ENCODE data around the gene FSD2. TPM values are rescaled to one million over a fixed set of nuclear protein-coding genes. Genes with fewer than 3 reads are reported as not detected.
A peak's percentile ranks its signal among the peaks of the same experiment; 100 is the strongest.

The FSD2 gene
- total RNA-seq, 6 donors from 2014 or later = 0.86 TPM; not detected in 5

GRCh38 chr15:82820128-82820527 lies 14.3 kb upstream of the FSD2 start:
- peaks cover 56 to 92% (median 72%) of the 10 kb centered on the region in 4 donors for H3K36me3 ChIP-seq
- H3K4me3 ChIP-seq = no peak overlapping the region
- H3K4me1 ChIP-seq = peaks cover 0 to 4% (median 2%) of the 10 kb centered on the region in 4 donors
- no peaks in the 10 kb centered on the region for H3K27me3 ChIP-seq
- H3K27ac ChIP-seq = no peak overlapping the region
- H3K9me3 ChIP-seq = no peaks in the 10 kb centered on the region
- TF ChIP-seq POLR2A (IDR thresholded peaks at IDR 0.05) = no peak
- TF ChIP-seq CTCF (IDR thresholded peaks at IDR 0.05) = no peak
- TF ChIP-seq POLR2AphosphoS5 (IDR thresholded peaks at IDR 0.05) = no peak
- no peak for TF ChIP-seq EP300 (IDR thresholded peaks at IDR 0.05)
- DNase-seq (no peak), ATAC-seq (ENCODE audit: low FRiP score in 2 of 2) (no peak)

- Histone ChIP-seq H3K4me1 (peaks cover 13 to 35% (median 26%) of the 10 kb centered on the region in 4 donors), H3K36me3 (peaks cover 19 to 49% (median 41%) of the 10 kb centered on the region in 4 donors), H3K9me3 (no peaks in the 10 kb centered on the region), H3K27ac (no peak overlapping the region), H3K4me3 (no peak overlapping the region), H3K27me3 (no peaks in the 10 kb centered on the region)
- 77 to 79% methylated on average over 4 of the region's 4 CpGs for WGBS, 2 donors
- ATAC-seq (ENCODE audit: low FRiP score in 2 of 2) (no peak), DNase-seq (no peak)
- TF ChIP-seq POLR2AphosphoS5 (IDR thresholded peaks at IDR 0.05) (no peak), POLR2A (IDR thresholded peaks at IDR 0.05) (no peak), EP300 (IDR thresholded peaks at IDR 0.05) (no peak)
Measured at GRCh38 chr15:82812994-82813393, 7.1 kb upstream of the FSD2 start.

- no peaks in the 10 kb centered on the region for H3K9me3 ChIP-seq
- no peaks in the 10 kb centered on the region for H3K27me3 ChIP-seq
- ATAC-seq (ENCODE audit: low FRiP score in 2 of 2) (no peak), DNase-seq (no peak)
- H3K4me3 ChIP-seq = peak overlapping the region; percentile 52 to 93 (median 90)
- peaks cover 13 to 39% (median 26%) of the 10 kb centered on the region in 4 donors for H3K4me1 ChIP-seq
- TF ChIP-seq EP300 (IDR thresholded peaks at IDR 0.05) (no peak), POLR2A (IDR thresholded peaks at IDR 0.05) (no peak), POLR2AphosphoS5 (IDR thresholded peaks at IDR 0.05) (no peak), CTCF (IDR thresholded peaks at IDR 0.05) (no peak)
- WGBS, 2 donors = 0 to 1% methylated on average over 6 of the region's 6 CpGs
- H3K36me3 ChIP-seq = peaks cover 6 to 28% (median 24%) of the 10 kb centered on the region in 4 donors
- peak overlapping the region; percentile 96 to 100 (median 100) for H3K27ac ChIP-seq
Measured at GRCh38 chr15:82810890-82811426, 5.1 kb upstream of the FSD2 start.

- Histone ChIP-seq H3K4me3 (peak overlapping the region; percentile 52 to 93 (median 90)), H3K4me1 (peaks cover 13 to 41% (median 26%) of the 10 kb centered on the region in 4 donors), H3K27me3 (no peaks in the 10 kb centered on the region), H3K36me3 (peaks cover 6 to 24% (median 17%) of the 10 kb centered on the region in 4 donors), H3K9me3 (no peaks in the 10 kb centered on the region), H3K27ac (peak overlapping the region; percentile 96 to 100 (median 100))
- TF ChIP-seq POLR2AphosphoS5 (IDR thresholded peaks at IDR 0.05) = peak in 1 of 2 donors; percentile 5
- TF ChIP-seq EP300 (IDR thresholded peaks at IDR 0.05) = no peak
- no peak for TF ChIP-seq POLR2A (IDR thresholded peaks at IDR 0.05)
- peak in 1 of 6 experiments; percentile 26 for TF ChIP-seq CTCF (IDR thresholded peaks at IDR 0.05)
- 0% methylated on average over 10 to 14 of the region's 81 CpGs for WGBS, 2 donors
- ATAC-seq (ENCODE audit: low FRiP score in 2 of 2) (peak in 1 of 2 donors; percentile 61), DNase-seq (peak; percentile 26 to 92)
Measured at GRCh38 chr15:82810061-82810889, 4.4 kb upstream of the FSD2 start.

GRCh38 chr15:82809308-82810060 lies 3.6 kb upstream of the FSD2 start, which contains the start of gene WHAMM:
TSS of gene WHAMM (plus strand) at chr15:82809628. CDS start at chr15:82809727, 99 bp downstream.
- ATAC-seq (ENCODE audit: low FRiP score in 2 of 2) = peak; percentile 98 to 99
- Histone ChIP-seq H3K36me3 (peaks cover 6 to 16% (median 13%) of the 10 kb centered on the region in 4 donors), H3K4me3 (peak within 1 kb of the TSS; percentile 52 to 93 (median 90)), H3K9me3 (no peaks in the 10 kb centered on the region), H3K27me3 (no peaks in the 10 kb centered on the region), H3K27ac (peak within 1 kb of the TSS; percentile 96 to 100 (median 100)), H3K4me1 (peaks cover 13 to 41% (median 25%) of the 10 kb centered on the region in 4 donors)
- TF ChIP-seq CTCF (IDR thresholded peaks at IDR 0.05) = peak in 2 of 6 experiments; percentile 25 to 31
- TF ChIP-seq POLR2A (IDR thresholded peaks at IDR 0.05) = peak in 3 of 4 donors; percentile 95 to 98 (median 97)
- TF ChIP-seq POLR2AphosphoS5 (IDR thresholded peaks at IDR 0.05) = peak; percentile 98
- TF ChIP-seq EP300 (IDR thresholded peaks at IDR 0.05) = peak in 1 of 4 donors; percentile 61
- DNase-seq = peak; percentile 95 to 99
- 0 to 2% methylated on average over 6 to 19 of the region's 67 CpGs for WGBS, 2 donors

All from upper lobe of left lung (tissue), 6 donors.